ENCODE measurements around the gene SLC9A7.

Gene SLC9A7

GRCh38 chrX:46777971-46778810 lies 19.3 kb upstream of the SLC9A7 start (continued):
- TF ChIP-seq HOXC10 (CRISPR knock-in tag; IDR thresholded peaks at IDR 0.05) = no peak
- TF ChIP-seq HOXD13 (CRISPR knock-in tag; IDR thresholded peaks at IDR 0.05; ENCODE audit: borderline replicate concordance) = no peak
- no peak for TF ChIP-seq ZNF121 (tag by site-specific recombination; IDR thresholded peaks at IDR 0.05)
- no peak for TF ChIP-seq ZNF580 (tag by site-specific recombination; IDR thresholded peaks at IDR 0.05)
- no peak for TF ChIP-seq SP2 (tag by site-specific recombination; IDR thresholded peaks at IDR 0.05)
- TF ChIP-seq ZNF530 (tag by site-specific recombination; IDR thresholded peaks at IDR 0.05; ENCODE audit: low read depth) = no peak
- TF ChIP-seq ZIC2 (tag by site-specific recombination; IDR thresholded peaks at IDR 0.05) = no peak
- TF ChIP-seq ZNF747 (tag by site-specific recombination; IDR thresholded peaks at IDR 0.05) = no peak
- TF ChIP-seq ZNF843 (tag by site-specific recombination; IDR thresholded peaks at IDR 0.05) = no peak
- no peak for TF ChIP-seq ZNF837 (tag by site-specific recombination; IDR thresholded peaks at IDR 0.05)
- no peak for TF ChIP-seq ZNF114 (tag by site-specific recombination; IDR thresholded peaks at IDR 0.05)
- no peak for TF ChIP-seq ZNF184 (tag by site-specific recombination; IDR thresholded peaks at IDR 0.05)
- TF ChIP-seq TRIM28 (IDR thresholded peaks at IDR 0.05; ENCODE audit: borderline replicate concordance, low read length) = peak; percentile 43; the same call in 1 of the 2 replicates
- no peak for TF ChIP-seq KLF8 (tag by site-specific recombination; IDR thresholded peaks at IDR 0.05)
- TF ChIP-seq ZBTB1 (tag by site-specific recombination; IDR thresholded peaks at IDR 0.05) = no peak
- TF ChIP-seq ZNF311 (tag by site-specific recombination; IDR thresholded peaks at IDR 0.05; ENCODE audit: borderline replicate concordance) = no peak
- 0 out of 2 replicates have a peak, but pooled peaks have one; percentile 20 for TF ChIP-seq FEZF1 (tag by site-specific recombination; IDR thresholded peaks at IDR 0.05)
- no peak for TF ChIP-seq GLI4 (tag by site-specific recombination; IDR thresholded peaks at IDR 0.05)
- TF ChIP-seq ZNF292 (tag by site-specific recombination; IDR thresholded peaks at IDR 0.05; ENCODE audit: borderline replicate concordance, low read depth) = no peak
- peak; percentile 75 for TF ChIP-seq TCF7L2 (IDR thresholded peaks at IDR 0.05; ENCODE audit: borderline replicate concordance, low read depth, low read length)
- TF ChIP-seq ZNF175 (tag by site-specific recombination; IDR thresholded peaks at IDR 0.05) = no peak
- TF ChIP-seq ZNF335 (tag by site-specific recombination; conservative IDR thresholded peaks at IDR 0.05) = peak; percentile 42; the same call in 1 of the 2 replicates
- TF ChIP-seq ZNF133 (tag by site-specific recombination; IDR thresholded peaks at IDR 0.05) = no peak
- TF ChIP-seq ZFP37 (tag by site-specific recombination; IDR thresholded peaks at IDR 0.05) = no peak

- ChIA-PET CTCF (interaction anchor here (1.4 to 1.7 kb wide), 2 partner anchors 11 to 322 kb away, joined by 3 to 8 read pairs; no protein-coding TSS in a partner anchor), POLR2A (no interaction called here)
- H3K4me1 ChIP-seq (ENCODE audit: control insufficient read depth, insufficient read depth, low read length) = no peaks in the 10 kb centered on the region
- no peak overlapping the region for H3K27ac ChIP-seq (ENCODE audit: extremely low read depth, low read depth, low read length)
- no peak overlapping the region for H3K4me3 ChIP-seq (ENCODE audit: low read depth, low read length)
- TF ChIP-seq ZNF335 (tag by site-specific recombination; conservative IDR thresholded peaks at IDR 0.05) (0 out of 2 replicates have a peak, but pooled peaks have one; percentile 0), ZNF157 (tag by site-specific recombination; IDR thresholded peaks at IDR 0.05) (no peak)
- H3K9me3 ChIP-seq (ENCODE audit: control insufficient read depth, insufficient read depth, low read depth, low read length) = no peaks in the 10 kb centered on the region
- H3K36me3 ChIP-seq (ENCODE audit: control insufficient read depth in 2 of 2, insufficient read depth in 1 of 2, low read length in 2 of 2) = no peaks in the 10 kb centered on the region
These were observed 11.9 kb upstream of the SLC9A7 start for GRCh38 chrX:46770817-46771163.
